ENCODE results near the gene AMFR. TPM values are rescaled to one million over a fixed set of nuclear protein-coding genes. Genes with fewer than 3 reads are reported as not detected.
"Not testable (repeated sequence)": the region's sequence is repeated elsewhere in the genome, so short reads cannot be mapped to it uniquely, and the experiment has no call there.

AMFR gene
- total RNA-seq, 1 donor from 2014 or later, result 119 TPM

DNA sequence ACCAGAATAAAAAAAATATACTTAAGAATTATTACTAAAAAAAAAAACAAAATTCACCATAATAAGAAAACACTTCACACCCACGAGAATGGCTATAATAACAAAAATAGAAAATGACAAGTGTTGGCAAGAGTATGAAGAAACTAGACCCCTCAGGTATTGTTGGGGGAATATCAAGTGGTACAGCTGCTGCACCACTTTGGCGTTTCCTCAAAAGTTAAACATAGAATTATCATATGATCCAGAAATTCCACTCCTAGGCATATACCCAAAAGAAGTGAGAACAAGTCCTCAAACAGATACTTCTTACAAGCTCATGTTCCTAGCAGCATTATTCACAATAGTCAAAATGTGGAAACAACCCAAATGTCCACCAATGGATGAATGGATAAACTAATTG, 26.3 kb downstream of the AMFR start:
- no peak for TF ChIP-seq CTCF (conservative IDR thresholded peaks at IDR 0.05; ENCODE audit: low read depth, low read length)
- H3K4me3 ChIP-seq (ENCODE audit: low read depth, low read length), result no peak overlapping the region
- DNase-seq (ENCODE audit: low read depth), result no peak

DNA sequence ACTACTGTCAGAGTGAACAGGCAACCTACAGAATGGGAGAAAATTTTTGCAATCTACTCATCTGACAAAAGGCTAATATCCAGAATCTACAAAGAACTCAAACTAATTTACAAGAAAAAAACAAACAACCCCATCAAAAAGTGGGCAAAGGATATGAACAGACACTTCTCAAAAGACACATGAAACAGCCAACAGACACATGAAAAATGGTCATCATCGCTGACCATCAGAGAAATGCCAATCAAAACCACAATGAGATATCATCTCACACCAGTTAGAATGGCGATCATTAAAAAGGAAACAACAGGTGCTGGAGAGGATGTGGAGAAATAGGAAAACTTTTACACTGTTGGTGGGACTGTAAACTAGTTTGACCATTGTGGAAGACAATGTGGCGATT, 28.6 kb downstream of the AMFR start:
- H3K4me3 ChIP-seq (ENCODE audit: low read depth, low read length), result not testable (repeated sequence)

GRCh38 chr16:56389554-56389953, 35.8 kb downstream of the AMFR start:
- no peak for TF ChIP-seq CTCF (conservative IDR thresholded peaks at IDR 0.05; ENCODE audit: low read depth, low read length)
- DNase-seq (ENCODE audit: low read depth), result peak; percentile 41

More for the DNA sequence above, 28.6 kb downstream of the AMFR start:
- not testable (repeated sequence) for DNase-seq (ENCODE audit: low read depth)

GRCh38 chr16:56388209-56388608, 37.1 kb downstream of the AMFR start:
- DNase-seq (ENCODE audit: low read depth), result no peak
- no peak for TF ChIP-seq CTCF (conservative IDR thresholded peaks at IDR 0.05; ENCODE audit: low read depth, low read length)
- H3K4me3 ChIP-seq (ENCODE audit: low read depth, low read length), result no peak overlapping the region

More at GRCh38 chr16:56389554-56389953, 35.8 kb downstream of the AMFR start:
- no peak overlapping the region for H3K4me3 ChIP-seq (ENCODE audit: low read depth, low read length)

GRCh38 chr16:56387396-56387795, 37.9 kb downstream of the AMFR start:
- no peak for DNase-seq (ENCODE audit: low read depth)
- H3K4me3 ChIP-seq (ENCODE audit: low read depth, low read length), result no peak overlapping the region
- no peak for TF ChIP-seq CTCF (conservative IDR thresholded peaks at IDR 0.05; ENCODE audit: low read depth, low read length)

DNA sequence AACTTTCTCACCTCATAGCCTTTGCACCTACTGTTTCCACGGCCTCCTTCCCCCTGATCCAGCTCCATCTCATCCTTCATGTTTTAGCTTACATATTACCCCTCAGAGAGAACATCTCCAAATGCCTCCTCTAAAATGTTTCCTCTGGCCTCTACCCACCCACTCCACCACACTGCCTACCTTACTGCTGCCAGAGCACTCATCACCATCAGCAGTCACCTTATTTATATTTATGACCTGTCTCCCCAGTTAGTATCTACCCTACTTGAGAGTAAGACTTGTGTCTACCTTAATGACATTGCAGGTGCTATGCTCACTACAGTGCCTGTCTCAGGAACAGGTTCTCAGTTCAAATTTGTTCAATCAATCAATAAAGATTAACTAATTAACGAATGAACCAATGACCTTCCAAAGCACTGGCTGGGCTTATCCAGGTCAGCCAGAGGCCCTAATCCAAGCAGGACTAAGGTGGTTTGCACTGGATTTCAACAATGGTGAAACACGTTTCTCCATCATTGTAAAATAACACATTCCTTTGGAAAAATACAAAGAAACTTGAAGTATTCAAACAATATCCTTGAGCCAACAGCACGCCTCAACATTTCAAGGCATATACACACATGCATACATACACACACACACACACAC, 41.1 kb downstream of the AMFR start:
- TF ChIP-seq CTCF (conservative IDR thresholded peaks at IDR 0.05; ENCODE audit: low read depth, low read length), result no peak
- no peak overlapping the region for H3K4me3 ChIP-seq (ENCODE audit: low read depth, low read length)
- no peak for DNase-seq (ENCODE audit: low read depth)

DNA sequence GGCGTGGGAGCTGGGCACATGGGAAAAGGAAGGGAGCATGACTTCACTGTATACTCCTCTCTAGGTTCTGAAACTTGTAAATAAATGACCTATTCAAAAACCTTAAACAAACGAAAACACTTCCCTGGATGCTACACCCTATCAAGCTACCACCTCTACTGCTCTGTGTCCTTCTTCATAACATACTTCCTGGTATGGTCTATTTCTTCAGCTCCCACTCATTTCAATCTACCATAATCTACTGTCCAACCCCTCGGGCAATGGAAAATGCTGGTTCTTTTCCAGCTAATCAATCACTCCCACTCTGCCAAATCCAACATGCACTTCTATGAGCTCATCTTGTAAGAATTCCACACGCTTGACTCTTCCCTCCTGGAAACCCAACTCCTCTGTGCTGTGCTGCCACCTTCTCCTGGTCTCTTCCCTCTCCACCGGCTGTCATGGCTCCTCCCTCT, 42.4 kb downstream of the AMFR start:
- peak; percentile 66 for DNase-seq (ENCODE audit: low read depth)
- no peak overlapping the region for H3K4me3 ChIP-seq (ENCODE audit: low read depth, low read length)
- TF ChIP-seq CTCF (conservative IDR thresholded peaks at IDR 0.05; ENCODE audit: low read depth, low read length), result no peak
